NCI-H1105 (cell line): ENCODE data around the gene PRDX3.

Experiments used
- DNase-seq: peaks from one replicate; lab custom pipeline; 2025; lab: John Stamatoyannopoulos, UW

Gene PRDX3

GRCh38 chr10:119129721-119130120, 48.9 kb downstream of the PRDX3 start:
- no peak for DNase-seq

GRCh38 chr10:119125942-119126341, 52.7 kb downstream of the PRDX3 start:
- no peak for DNase-seq

GRCh38 chr10:119120875-119121274, 57.7 kb downstream of the PRDX3 start:
- DNase-seq: no peak

DNA sequence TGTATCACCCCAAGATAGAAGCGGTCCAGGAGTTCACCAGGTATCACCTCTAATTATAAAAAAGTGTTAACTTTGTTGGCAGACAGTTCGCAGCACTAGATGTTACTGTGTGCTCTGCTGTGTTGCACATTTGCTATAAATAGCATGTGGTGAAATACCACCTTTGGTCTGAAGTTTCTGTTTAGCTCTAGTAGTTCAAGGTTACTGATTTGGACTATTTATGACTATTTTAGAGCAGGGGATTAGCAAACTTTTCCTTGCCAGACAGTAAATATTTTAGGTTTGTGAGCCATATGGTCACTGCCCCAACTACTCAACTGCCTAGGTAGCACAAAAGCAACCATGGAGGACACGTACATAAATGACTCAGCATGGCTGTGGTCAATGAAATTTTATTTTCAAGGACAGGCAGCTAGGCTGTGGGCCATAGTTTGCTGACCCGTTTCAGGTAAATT, 58.2 kb downstream of the PRDX3 start:
- no peak for DNase-seq

- no peak for DNase-seq
Observed at GRCh38 chr10:119119400-119119799, 59.2 kb downstream of the PRDX3 start.

DNA sequence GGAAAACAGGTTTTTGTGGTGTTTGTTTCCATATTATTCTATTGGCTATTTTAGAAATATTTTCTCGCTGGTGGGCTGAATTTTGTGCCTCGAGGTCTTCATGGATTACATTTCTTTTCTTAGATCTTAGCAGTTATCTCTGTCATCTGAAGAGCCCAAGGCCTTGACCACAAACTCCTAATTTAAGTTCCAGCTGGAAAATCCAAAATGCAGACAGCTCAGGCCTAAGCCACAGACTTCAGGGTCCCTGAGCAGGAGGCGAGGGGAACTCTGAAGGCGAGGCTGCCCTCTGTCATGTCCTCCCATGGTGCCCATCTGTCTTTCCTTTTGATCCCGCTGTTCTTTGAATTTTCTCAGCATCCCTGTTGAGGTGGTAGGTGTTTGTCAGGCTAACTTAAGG, 60.4 kb downstream of the PRDX3 start:
- no peak for DNase-seq
